Activated CD8-positive, alpha-beta memory T cell treated with anti-CD3 and anti-CD28 coated beads, Interleukin-2, amount 50 U/mL, for 24 hours (primary cell): Measurements from ENCODE around the gene POLR1A.
"Not testable (repeated sequence)": the region's sequence is repeated elsewhere in the genome, so short reads cannot be mapped to it uniquely, and the experiment has no call there.

Source experiments
- DNase-seq: peaks from one replicate; pipeline ENCODE4 v3.0.0-alpha.2; 2020; ENCODE audit errors: extremely low read depth

The POLR1A gene

GRCh38 chr2:85998071-85998991 lies 107.4 kb downstream of the POLR1A start:
- DNase-seq = no peak

- no peak for DNase-seq
These were observed 108.4 kb downstream of the POLR1A start for GRCh38 chr2:85997017-85997970.

GRCh38 chr2:85996591-85996990 lies 109.1 kb downstream of the POLR1A start:
- no peak for DNase-seq

GRCh38 chr2:85995648-85996529 lies 109.8 kb downstream of the POLR1A start:
- no peak for DNase-seq

- DNase-seq = no peak
These were observed 110.6 kb downstream of the POLR1A start for GRCh38 chr2:85994897-85995647.

GRCh38 chr2:85994421-85994777 lies 111.3 kb downstream of the POLR1A start:
- DNase-seq = no peak

GRCh38 chr2:85992611-85993010 lies 113.1 kb downstream of the POLR1A start:
- no peak for DNase-seq

GRCh38 chr2:85992053-85992452 lies 113.6 kb downstream of the POLR1A start:
- DNase-seq = not testable (repeated sequence)

- no peak for DNase-seq
These were observed 115.6 kb downstream of the POLR1A start for GRCh38 chr2:85990084-85990483.

GRCh38 chr2:85989288-85989865 lies 116.3 kb downstream of the POLR1A start:
- no peak for DNase-seq

- no peak for DNase-seq
These were observed 116.8 kb downstream of the POLR1A start for GRCh38 chr2:85988914-85989270.

- no peak for DNase-seq
These were observed 117.3 kb downstream of the POLR1A start for GRCh38 chr2:85988175-85988913.

GRCh38 chr2:85987266-85988174 lies 118.2 kb downstream of the POLR1A start:
- DNase-seq = no peak

GRCh38 chr2:85986121-85986520 lies 119.6 kb downstream of the POLR1A start:
- DNase-seq = no peak

- no peak for DNase-seq
These were observed 120.9 kb downstream of the POLR1A start for GRCh38 chr2:85984788-85985187.

GRCh38 chr2:85983766-85984165 lies 121.9 kb downstream of the POLR1A start:
- DNase-seq = no peak

- DNase-seq = no peak
These were observed 124.0 kb downstream of the POLR1A start for GRCh38 chr2:85981579-85982247.
